GM23338 (cell line): ENCODE measurements around the gene FGF1.

ENCODE experiments used
- POLR2AphosphoS5 ChIP-seq: IDR thresholded peaks from 2 replicates; pipeline ENCODE4 v1.6.1; 2016; ENCODE audit warnings: antibody characterized with exemption, low read depth
- TF ChIP-seq, protein P1 (sequence below), 2 experiments: fragments of 200-600 bp in 1 of 2; sonication (generic) in 1 of 2; conservative IDR thresholded peaks; 2 replicates each; pipeline versions ENCODE4 v1.5.1 to v1.6.1; 2016 to 2017; ENCODE audit warnings: antibody characterized with exemption in 2 of 2, low read depth in 2 of 2, mild to moderate bottlenecking in 2 of 2, moderate library complexity in 1 of 2

DNA sequence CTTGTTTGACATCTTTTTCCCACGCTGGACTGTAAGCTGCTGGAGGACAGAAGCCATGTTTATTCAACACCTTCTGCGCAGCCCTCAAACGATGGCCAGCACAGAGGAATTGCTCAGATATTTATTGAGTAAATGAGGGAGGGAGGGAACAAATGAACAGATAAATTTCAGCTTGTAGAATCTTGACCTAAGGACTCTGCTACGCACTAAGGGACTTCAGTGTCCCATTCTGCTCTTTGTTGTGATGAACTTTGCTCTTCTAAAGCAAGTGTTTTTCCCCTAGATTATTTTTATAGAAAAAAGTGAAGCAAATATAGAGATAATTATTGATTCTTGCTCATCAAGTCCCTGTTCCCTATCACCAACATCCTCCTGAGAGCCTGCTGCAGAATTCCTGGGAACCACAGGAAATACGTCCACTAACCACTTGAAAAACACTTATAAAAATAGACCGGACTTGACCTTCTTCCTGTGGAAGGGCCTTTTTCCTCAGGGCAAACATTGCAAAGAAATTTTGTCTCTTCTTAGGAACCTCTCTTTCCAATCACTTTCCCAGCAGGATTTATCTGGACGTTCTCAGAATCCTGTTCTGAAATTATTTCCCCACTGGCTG, 54.9 kb downstream of the FGF1 start:
- TF ChIP-seq, protein P1, sequence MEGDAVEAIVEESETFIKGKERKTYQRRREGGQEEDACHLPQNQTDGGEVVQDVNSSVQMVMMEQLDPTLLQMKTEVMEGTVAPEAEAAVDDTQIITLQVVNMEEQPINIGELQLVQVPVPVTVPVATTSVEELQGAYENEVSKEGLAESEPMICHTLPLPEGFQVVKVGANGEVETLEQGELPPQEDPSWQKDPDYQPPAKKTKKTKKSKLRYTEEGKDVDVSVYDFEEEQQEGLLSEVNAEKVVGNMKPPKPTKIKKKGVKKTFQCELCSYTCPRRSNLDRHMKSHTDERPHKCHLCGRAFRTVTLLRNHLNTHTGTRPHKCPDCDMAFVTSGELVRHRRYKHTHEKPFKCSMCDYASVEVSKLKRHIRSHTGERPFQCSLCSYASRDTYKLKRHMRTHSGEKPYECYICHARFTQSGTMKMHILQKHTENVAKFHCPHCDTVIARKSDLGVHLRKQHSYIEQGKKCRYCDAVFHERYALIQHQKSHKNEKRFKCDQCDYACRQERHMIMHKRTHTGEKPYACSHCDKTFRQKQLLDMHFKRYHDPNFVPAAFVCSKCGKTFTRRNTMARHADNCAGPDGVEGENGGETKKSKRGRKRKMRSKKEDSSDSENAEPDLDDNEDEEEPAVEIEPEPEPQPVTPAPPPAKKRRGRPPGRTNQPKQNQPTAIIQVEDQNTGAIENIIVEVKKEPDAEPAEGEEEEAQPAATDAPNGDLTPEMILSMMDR (conservative IDR thresholded peaks at IDR 0.05; ENCODE audit: low read depth in 2 of 2) = no peak
- no peak for TF ChIP-seq POLR2AphosphoS5
